Measurements from ENCODE around the gene IL1R2.
A peak's percentile ranks its signal among the peaks of the same experiment; 100 is the strongest.

IL1R2 gene

DNA sequence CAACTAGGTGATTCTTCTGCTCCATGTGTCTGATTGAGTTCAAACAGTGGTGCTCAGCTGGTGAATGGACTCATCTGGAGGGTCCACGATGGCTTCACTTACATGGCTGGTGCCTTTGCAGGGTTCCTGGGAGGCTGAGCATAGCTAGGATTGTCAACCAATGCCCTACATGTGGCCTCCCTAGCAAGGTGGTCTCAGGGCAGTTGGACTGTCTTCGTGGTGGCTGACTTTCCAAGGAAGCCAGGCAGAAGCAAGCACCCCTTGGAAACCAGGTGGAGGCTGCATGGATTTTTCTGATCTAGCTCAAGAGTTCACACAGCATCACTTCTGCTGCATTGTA, 6.8 kb downstream of the IL1R2 start:
- no peak overlapping the region for H2AFZ ChIP-seq (ENCODE audit: low read depth, low read length)
- TF ChIP-seq EZH2phosphoT487 (IDR thresholded peaks at IDR 0.05; ENCODE audit: low read depth) = no peak
- TF ChIP-seq, protein P1, sequence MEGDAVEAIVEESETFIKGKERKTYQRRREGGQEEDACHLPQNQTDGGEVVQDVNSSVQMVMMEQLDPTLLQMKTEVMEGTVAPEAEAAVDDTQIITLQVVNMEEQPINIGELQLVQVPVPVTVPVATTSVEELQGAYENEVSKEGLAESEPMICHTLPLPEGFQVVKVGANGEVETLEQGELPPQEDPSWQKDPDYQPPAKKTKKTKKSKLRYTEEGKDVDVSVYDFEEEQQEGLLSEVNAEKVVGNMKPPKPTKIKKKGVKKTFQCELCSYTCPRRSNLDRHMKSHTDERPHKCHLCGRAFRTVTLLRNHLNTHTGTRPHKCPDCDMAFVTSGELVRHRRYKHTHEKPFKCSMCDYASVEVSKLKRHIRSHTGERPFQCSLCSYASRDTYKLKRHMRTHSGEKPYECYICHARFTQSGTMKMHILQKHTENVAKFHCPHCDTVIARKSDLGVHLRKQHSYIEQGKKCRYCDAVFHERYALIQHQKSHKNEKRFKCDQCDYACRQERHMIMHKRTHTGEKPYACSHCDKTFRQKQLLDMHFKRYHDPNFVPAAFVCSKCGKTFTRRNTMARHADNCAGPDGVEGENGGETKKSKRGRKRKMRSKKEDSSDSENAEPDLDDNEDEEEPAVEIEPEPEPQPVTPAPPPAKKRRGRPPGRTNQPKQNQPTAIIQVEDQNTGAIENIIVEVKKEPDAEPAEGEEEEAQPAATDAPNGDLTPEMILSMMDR (IDR thresholded peaks at IDR 0.05; ENCODE audit: low read depth, low read length) = no peak
- 0 out of 2 replicates have a peak overlapping the region, but pooled peaks have one; percentile 59 for H3K27ac ChIP-seq (ENCODE audit: low read length)
- peaks cover 11% of the 10 kb centered on the region for H3K79me2 ChIP-seq (ENCODE audit: low read length)
- no peaks in the 10 kb centered on the region for H4K20me1 ChIP-seq (ENCODE audit: insufficient read depth, low read length)
- H3K4me2 ChIP-seq (ENCODE audit: low read length) = peak overlapping the region; percentile 71
- no peaks in the 10 kb centered on the region for H3K27me3 ChIP-seq (ENCODE audit: low read depth, low read length)
- H3K9ac ChIP-seq (ENCODE audit: low read length) = no peak overlapping the region
- H3K9me3 ChIP-seq (ENCODE audit: insufficient read depth, low read length) = no peaks in the 10 kb centered on the region
- H3K4me1 ChIP-seq (ENCODE audit: low read length) = peaks cover 47% of the 10 kb centered on the region
- H3K4me3 ChIP-seq (ENCODE audit: low read length) = no peak overlapping the region
- H3K36me3 ChIP-seq (replicated peaks; ENCODE audit: low read depth, low read length) = no peaks in the 10 kb centered on the region

DNA sequence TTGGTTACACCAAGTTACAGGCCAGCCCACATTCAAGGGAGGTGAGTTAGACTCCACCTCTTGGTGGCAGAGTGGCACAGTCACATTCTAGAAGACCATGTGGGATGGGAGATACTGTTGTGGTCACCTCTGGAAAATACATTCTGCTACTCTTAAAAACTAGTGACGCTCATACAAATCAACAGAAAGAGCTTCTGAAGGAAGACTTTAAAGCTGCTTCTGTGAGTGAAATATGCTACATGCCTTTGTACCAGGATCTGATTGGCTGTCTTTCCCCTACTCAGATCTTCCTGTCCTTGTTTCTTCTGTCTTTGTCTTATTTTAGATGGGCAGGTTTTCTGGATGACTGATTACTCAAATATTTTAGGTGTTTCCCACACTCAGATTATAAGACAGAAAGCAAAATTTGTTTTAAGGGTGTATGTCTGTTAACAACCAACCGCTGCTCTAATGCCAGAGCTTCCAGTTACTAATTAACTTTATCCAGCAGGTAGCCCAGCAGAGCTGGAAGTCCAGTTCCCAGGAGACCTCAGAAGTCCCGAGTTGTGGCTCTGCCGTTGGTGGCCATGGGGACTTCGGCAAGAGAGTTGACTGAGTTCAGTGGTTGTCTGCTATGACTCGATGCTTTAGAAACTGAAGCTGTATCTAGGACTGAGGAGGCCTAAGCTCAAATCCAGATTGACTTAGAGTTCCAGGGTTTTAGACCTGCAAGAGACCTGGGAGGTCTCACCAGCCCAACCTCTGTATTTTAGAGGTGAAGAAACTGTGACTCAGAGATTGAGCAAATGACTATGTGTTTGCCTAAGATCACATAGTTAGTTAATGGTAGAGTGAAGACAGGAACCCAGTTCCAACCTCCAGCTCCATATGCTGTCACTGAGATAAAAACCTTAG, 7.4 kb downstream of the IL1R2 start:
- Histone ChIP-seq H3K4me2 (ENCODE audit: low read length) (peak overlapping the region; percentile 71), H3K9me3 (ENCODE audit: insufficient read depth, low read length) (no peaks in the 10 kb centered on the region), H4K20me1 (ENCODE audit: insufficient read depth, low read length) (no peaks in the 10 kb centered on the region), H3K27ac (ENCODE audit: low read length) (peak overlapping the region; percentile 59), H3K27me3 (ENCODE audit: low read depth, low read length) (no peaks in the 10 kb centered on the region), H3K79me2 (ENCODE audit: low read length) (peaks cover 11% of the 10 kb centered on the region), H2AFZ (ENCODE audit: low read depth, low read length) (peak overlapping the region; percentile 32; the same call in 1 of the 2 replicates), H3K9ac (ENCODE audit: low read length) (peak overlapping the region; percentile 45), H3K4me1 (ENCODE audit: low read length) (peaks cover 53% of the 10 kb centered on the region), H3K36me3 (replicated peaks; ENCODE audit: low read depth, low read length) (no peaks in the 10 kb centered on the region), H3K4me3 (ENCODE audit: low read length) (peak overlapping the region; percentile 54)
- TF ChIP-seq, protein P1 (IDR thresholded peaks at IDR 0.05; ENCODE audit: low read depth, low read length) = peak; percentile 49
- TF ChIP-seq EZH2phosphoT487 (IDR thresholded peaks at IDR 0.05; ENCODE audit: low read depth) = no peak

DNA sequence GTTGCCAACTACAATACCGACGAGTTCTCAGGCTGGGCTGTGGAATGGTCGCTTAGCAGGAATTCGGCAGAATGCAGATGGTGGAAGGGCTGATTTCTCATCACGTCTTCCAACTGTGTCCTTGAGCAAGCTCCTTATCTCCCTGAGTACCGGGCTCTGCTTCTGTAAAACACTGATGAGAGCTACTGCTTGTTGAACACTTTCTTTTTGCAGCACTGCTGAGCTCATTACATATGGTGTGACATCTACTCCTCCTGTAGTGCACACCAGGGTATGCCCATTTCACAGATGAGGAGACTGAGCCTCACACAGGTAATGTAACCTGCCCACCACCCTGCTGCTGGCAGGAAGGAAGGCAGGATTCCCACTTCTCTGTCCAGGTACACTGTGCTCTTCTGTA, 8.3 kb downstream of the IL1R2 start:
- no peaks in the 10 kb centered on the region for H3K9me3 ChIP-seq (ENCODE audit: insufficient read depth, low read length)
- no peak overlapping the region; the same call in 1 of the 2 replicates for H3K4me3 ChIP-seq (ENCODE audit: low read length)
- no peak for TF ChIP-seq EZH2phosphoT487 (IDR thresholded peaks at IDR 0.05; ENCODE audit: low read depth)
- TF ChIP-seq, protein P1 (IDR thresholded peaks at IDR 0.05; ENCODE audit: low read depth, low read length) = no peak
- H2AFZ ChIP-seq (ENCODE audit: low read depth, low read length) = no peak overlapping the region
- peak overlapping the region; percentile 71 for H3K4me2 ChIP-seq (ENCODE audit: low read length)
- H3K27ac ChIP-seq (ENCODE audit: low read length) = peak overlapping the region; percentile 97
- peaks cover 11% of the 10 kb centered on the region for H3K79me2 ChIP-seq (ENCODE audit: low read length)
- peaks cover 61% of the 10 kb centered on the region for H3K4me1 ChIP-seq (ENCODE audit: low read length)
- H3K36me3 ChIP-seq (replicated peaks; ENCODE audit: low read depth, low read length) = no peaks in the 10 kb centered on the region
- no peaks in the 10 kb centered on the region for H3K27me3 ChIP-seq (ENCODE audit: low read depth, low read length)
- no peaks in the 10 kb centered on the region for H4K20me1 ChIP-seq (ENCODE audit: insufficient read depth, low read length)
- no peak overlapping the region for H3K9ac ChIP-seq (ENCODE audit: low read length)
